ENCODE measurements around the gene BSND. TPM values are rescaled to one million over a fixed set of nuclear protein-coding genes. Genes with fewer than 3 reads are reported as not detected.
A peak's percentile ranks its signal among the peaks of the same experiment; 100 is the strongest.

The BSND gene
- total and polyA plus RNA-seq, 2 experiments from 2014 or later, result not detected

DNA sequence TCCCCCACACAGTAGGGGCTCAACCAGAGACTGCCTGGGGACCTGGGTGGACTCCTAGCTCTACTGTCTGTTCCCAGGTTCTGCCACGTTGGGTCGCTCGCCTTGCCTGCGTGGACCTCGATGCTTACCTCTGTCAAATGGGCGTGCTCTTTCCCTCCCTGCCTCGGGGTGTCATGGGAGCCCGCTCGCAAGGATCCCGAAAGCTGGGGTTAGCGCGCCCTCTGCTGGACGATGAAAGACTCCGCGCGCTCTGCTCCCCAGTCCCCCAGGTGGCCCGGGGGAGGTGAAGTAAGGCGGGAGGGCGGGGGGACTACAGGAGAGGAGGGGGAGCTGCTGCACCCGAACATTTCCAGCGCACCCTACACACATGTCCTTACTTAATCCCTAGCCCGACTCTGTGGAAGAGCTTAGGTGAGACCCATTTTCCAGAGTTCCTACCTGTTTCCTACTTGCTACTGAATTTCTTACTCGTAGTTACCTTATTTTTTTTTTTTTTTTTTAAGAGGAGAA lies 2.3 kb upstream of the BSND start:
- peak; percentile 83 for TF ChIP-seq CTCF (IDR thresholded peaks at IDR 0.05; ENCODE audit: low read depth, low read length)
- H3K4me3 ChIP-seq, result no peak overlapping the region
- no peaks in the 10 kb centered on the region for H3K9me3 ChIP-seq (ENCODE audit: low read depth)
- peak; percentile 74 to 76 for DNase-seq (ENCODE audit: low read depth in 1 of 2, low spot score in 1 of 2)
- H3K36me3 ChIP-seq, result no peaks in the 10 kb centered on the region
- H3K4me1 ChIP-seq (ENCODE audit: low read depth), result peaks cover 3% of the 10 kb centered on the region
- peaks cover 49% of the 10 kb centered on the region for H3K27me3 ChIP-seq
- H3K27ac ChIP-seq, result no peak overlapping the region

GRCh38 chr1:54996869-54997710 lies 1.6 kb upstream of the BSND start:
- DNase-seq (ENCODE audit: low read depth in 1 of 2, low spot score in 1 of 2), result peak; percentile 21 to 33
- H3K27me3 ChIP-seq, result peaks cover 49% of the 10 kb centered on the region

DNA sequence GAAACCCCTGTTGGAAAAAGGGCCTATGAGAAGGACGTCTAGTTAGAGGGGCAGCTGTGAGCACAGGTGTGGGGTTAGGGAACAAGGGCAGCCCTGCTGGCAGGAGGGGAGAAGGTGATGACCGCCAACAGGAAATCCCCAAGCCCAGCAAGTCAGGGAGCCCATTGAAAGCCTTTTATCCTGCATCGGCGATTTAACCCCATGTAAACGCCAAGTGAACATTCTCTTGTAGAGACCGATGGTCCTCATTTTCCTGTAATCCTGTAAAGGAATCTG lies 1.1 kb upstream of the BSND start:
- H3K27me3 ChIP-seq, result peaks cover 49% of the 10 kb centered on the region
- DNase-seq (ENCODE audit: low read depth in 1 of 2, low spot score in 1 of 2), result no peak

More at GRCh38 chr1:54996869-54997710, 1.6 kb upstream of the BSND start:
- peaks cover 3% of the 10 kb centered on the region for H3K4me1 ChIP-seq (ENCODE audit: low read depth)
- H3K4me3 ChIP-seq, result no peak overlapping the region
- no peaks in the 10 kb centered on the region for H3K36me3 ChIP-seq
- H3K27ac ChIP-seq, result no peak overlapping the region
- TF ChIP-seq CTCF (IDR thresholded peaks at IDR 0.05; ENCODE audit: low read depth, low read length), result no peak
- no peaks in the 10 kb centered on the region for H3K9me3 ChIP-seq (ENCODE audit: low read depth)

GRCh38 chr1:54998100-54998499 lies 633 bp upstream of the BSND start:
- Histone ChIP-seq H3K9me3 (ENCODE audit: low read depth) (no peaks in the 10 kb centered on the region), H3K4me3 (no peak overlapping the region), H3K27me3 (peaks cover 49% of the 10 kb centered on the region), H3K27ac (no peak overlapping the region), H3K36me3 (no peaks in the 10 kb centered on the region), H3K4me1 (ENCODE audit: low read depth) (peaks cover 3% of the 10 kb centered on the region)
- no peak for TF ChIP-seq CTCF (IDR thresholded peaks at IDR 0.05; ENCODE audit: low read depth, low read length)
- no peak for DNase-seq (ENCODE audit: low read depth in 1 of 2, low spot score in 1 of 2)

More for the DNA sequence above, 1.1 kb upstream of the BSND start:
- Histone ChIP-seq H3K9me3 (ENCODE audit: low read depth) (no peaks in the 10 kb centered on the region), H3K27ac (no peak overlapping the region), H3K4me1 (ENCODE audit: low read depth) (peaks cover 3% of the 10 kb centered on the region), H3K36me3 (no peaks in the 10 kb centered on the region), H3K4me3 (no peak overlapping the region)
- TF ChIP-seq CTCF (IDR thresholded peaks at IDR 0.05; ENCODE audit: low read depth, low read length), result no peak

DNA sequence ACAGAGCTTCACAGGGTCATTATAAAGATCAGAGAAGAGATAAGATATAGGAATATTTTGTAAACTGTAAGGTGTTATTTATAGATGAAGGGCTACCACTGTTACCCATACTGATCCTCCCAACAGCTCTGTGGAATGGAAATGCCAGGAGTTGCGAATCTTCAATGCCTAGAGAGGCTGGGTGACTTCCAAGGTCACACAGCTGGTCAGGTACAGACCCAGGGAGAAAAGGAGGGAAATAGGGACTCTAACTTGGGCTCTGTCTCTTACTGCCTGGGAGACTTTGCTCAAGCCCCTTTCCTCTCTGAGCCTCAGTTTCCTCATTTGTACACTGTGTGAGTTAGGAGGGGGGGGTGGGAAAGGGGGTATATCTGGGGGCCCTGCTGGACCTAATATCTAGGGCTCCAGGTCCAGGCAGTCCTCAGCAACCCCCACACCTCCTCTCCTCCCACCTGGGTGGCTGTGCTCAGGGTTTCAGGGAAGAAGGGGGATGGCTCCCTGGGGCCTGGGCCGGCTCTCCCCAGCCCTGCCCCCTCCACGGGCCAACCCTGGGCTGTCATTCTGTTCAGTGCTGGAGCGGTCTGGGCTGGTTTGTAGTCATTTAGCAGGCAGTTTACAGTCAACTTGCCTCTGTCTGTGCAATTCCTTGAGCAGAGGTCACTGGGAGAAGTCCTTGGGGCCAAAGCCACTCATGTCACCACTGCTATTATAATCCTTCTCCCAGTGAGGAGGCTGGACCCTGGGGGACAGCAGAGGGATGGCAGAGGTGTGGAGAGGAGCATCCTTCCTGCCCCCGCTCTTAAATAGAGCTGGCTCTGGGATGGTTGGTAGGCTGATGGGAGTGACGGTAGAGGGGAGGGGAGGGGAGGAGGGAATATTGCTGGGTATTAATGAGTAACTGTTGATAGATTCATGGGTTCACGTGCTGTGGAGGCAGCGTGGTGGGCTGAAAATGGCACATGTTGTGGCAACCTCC lies 1.7 kb downstream of the BSND start:
- H3K36me3 ChIP-seq, result no peaks in the 10 kb centered on the region
- H3K4me3 ChIP-seq, result no peak overlapping the region
- no peak for TF ChIP-seq CTCF (IDR thresholded peaks at IDR 0.05; ENCODE audit: low read depth, low read length)
- DNase-seq (ENCODE audit: low read depth in 1 of 2, low spot score in 1 of 2), result no peak
- H3K27ac ChIP-seq, result no peak overlapping the region
- no peaks in the 10 kb centered on the region for H3K9me3 ChIP-seq (ENCODE audit: low read depth)
- H3K4me1 ChIP-seq (ENCODE audit: low read depth), result peaks cover 3% of the 10 kb centered on the region
- peaks cover 38% of the 10 kb centered on the region for H3K27me3 ChIP-seq
